Measurements from ENCODE around the gene PYGB. TPM values are rescaled to one million over a fixed set of nuclear protein-coding genes. Genes with fewer than 3 reads are reported as not detected.

The PYGB gene
- polyA plus RNA-seq, 1 experiment, result 68.8 TPM

DNA sequence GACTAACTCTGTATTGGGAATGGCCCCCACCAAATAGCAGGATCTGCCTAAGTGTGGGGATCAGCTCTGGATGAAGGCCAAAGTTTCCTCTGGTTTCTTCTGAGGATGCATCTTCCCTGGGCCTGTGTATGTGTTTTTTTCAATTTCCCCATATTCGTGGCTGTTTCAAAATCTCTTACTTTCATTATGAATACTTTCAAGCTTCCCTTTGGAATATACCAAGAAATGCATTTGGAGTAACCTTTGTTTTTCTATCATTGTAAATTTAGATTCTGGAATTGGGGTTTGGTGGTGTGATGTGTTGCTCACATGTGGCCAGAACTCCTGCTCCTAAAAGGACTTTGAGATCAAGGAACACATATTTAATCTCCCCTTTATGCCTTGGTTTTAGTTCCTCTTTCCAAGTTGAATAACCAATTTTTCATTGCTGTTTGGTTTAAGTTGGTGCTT lies 44.0 kb upstream of the PYGB start:
- POLR2A ChIA-PET, result no interaction called here
- CTCF ChIA-PET, result interaction anchor here (1.0 to 1.3 kb wide), 3 partner anchors 9 to 208 kb away, joined by 3 to 4 read pairs (median 3); partner anchors contain the start of gene ENTPD6
- no peaks in the 10 kb centered on the region; the same call in 1 of the 2 replicates for H3K36me3 ChIP-seq (ENCODE audit: control insufficient read depth, insufficient read depth, low read length)
- DNase-seq (ENCODE audit: low read depth), result no peak
- TF ChIP-seq, protein P1, sequence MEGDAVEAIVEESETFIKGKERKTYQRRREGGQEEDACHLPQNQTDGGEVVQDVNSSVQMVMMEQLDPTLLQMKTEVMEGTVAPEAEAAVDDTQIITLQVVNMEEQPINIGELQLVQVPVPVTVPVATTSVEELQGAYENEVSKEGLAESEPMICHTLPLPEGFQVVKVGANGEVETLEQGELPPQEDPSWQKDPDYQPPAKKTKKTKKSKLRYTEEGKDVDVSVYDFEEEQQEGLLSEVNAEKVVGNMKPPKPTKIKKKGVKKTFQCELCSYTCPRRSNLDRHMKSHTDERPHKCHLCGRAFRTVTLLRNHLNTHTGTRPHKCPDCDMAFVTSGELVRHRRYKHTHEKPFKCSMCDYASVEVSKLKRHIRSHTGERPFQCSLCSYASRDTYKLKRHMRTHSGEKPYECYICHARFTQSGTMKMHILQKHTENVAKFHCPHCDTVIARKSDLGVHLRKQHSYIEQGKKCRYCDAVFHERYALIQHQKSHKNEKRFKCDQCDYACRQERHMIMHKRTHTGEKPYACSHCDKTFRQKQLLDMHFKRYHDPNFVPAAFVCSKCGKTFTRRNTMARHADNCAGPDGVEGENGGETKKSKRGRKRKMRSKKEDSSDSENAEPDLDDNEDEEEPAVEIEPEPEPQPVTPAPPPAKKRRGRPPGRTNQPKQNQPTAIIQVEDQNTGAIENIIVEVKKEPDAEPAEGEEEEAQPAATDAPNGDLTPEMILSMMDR (IDR thresholded peaks at IDR 0.05; ENCODE audit: insufficient read depth, low read depth, low read length), result no peak
- H3K27me3 ChIP-seq (ENCODE audit: control insufficient read depth, insufficient read depth, low read length), result no peaks in the 10 kb centered on the region
- H3K4me3 ChIP-seq (ENCODE audit: low read depth, low read length), result no peak overlapping the region

DNA sequence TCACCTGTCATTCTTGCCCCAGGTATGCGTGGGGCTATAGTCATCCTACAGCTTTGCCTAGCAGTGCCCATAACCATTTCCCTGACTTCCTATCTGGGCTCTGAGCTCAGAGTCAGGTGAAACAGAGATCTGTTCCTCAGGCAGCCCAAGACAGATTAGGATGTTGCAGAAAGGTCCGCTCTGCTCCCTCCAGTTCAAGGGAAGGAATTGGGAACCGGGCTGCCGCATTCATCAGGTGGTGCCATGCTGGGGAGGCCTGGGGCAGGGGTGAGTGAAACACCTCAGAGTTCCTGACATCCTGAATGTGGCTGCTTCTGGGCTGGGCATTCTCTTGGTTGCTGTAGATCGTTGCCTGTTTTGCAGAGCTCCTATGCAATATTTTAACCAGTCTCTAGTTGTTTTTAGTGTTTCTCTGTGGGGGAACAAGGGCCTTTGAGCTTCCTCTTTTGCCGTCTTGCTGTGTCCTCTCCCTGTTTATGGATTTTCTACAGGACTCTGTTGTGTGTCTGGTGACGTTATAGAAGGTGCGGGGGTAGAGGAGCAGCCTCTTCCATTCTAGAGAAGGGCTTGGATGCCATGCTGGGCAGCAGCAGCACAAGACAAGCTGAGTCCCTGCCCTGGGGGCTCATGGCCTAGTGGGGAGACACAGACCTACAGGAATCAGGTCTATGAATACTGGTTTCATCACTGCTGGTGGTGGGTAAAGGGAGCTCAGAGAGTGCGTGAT lies 43.2 kb upstream of the PYGB start:
- ChIA-PET CTCF (interaction anchor here (0.8 kb wide), 1 partner anchor 42 kb away, joined by 4 read pairs; no protein-coding TSS in a partner anchor), POLR2A (no interaction called here)
- Histone ChIP-seq H3K27me3 (ENCODE audit: control insufficient read depth, insufficient read depth, low read length) (no peaks in the 10 kb centered on the region), H3K36me3 (ENCODE audit: control insufficient read depth, insufficient read depth, low read length) (no peaks in the 10 kb centered on the region; the same call in 1 of the 2 replicates), H3K4me3 (ENCODE audit: low read depth, low read length) (no peak overlapping the region)
- no peak for DNase-seq (ENCODE audit: low read depth)
- TF ChIP-seq, protein P1 (IDR thresholded peaks at IDR 0.05; ENCODE audit: insufficient read depth, low read depth, low read length), result no peak

DNA sequence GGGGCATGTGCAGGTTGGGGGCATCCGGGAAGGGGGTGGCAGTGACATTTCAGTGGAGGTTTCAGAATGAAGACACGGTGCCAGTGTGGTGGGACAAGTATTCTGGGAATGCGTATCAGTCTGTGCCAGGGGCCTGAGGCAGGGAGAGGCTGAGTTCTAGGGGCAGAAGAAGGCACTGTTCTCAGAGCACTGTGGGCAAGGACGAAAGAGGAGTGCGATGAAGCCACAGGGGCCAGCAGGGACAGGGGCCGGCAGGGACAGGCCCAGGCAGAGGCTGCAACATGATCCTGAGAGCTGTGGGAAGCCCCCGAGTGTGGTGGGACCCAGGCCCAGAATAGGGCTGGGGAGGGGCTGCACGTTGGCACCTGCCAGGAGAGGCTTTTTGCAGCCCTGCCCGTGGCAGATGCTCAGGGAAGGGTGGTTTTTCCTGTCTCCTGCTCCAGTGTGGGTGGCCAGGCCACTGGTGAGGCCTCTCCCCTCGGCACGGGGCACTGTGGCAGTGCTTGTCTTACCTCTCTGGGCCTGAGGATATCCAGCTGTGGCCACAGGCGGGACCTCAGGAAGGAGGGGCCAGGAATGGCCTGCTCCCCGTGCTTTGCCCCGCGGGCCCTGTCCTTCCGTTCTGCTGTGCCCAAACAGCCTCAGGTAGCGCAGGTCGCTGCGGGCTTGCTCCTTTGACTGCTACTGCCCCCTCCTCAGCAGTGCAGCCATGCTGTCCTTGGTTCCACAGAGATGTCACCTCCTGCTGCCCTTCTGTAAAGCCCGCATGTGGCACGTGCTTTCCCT lies 42.4 kb upstream of the PYGB start:
- TF ChIP-seq, protein P1 (IDR thresholded peaks at IDR 0.05; ENCODE audit: insufficient read depth, low read depth, low read length), result no peak
- Histone ChIP-seq H3K27me3 (ENCODE audit: control insufficient read depth, insufficient read depth, low read length) (no peaks in the 10 kb centered on the region), H3K4me3 (ENCODE audit: low read depth, low read length) (no peak overlapping the region), H3K36me3 (ENCODE audit: control insufficient read depth, insufficient read depth, low read length) (no peaks in the 10 kb centered on the region; the same call in 1 of the 2 replicates)
- DNase-seq (ENCODE audit: low read depth), result no peak
- CTCF ChIA-PET, result interaction anchor here (0.8 to 1.5 kb wide), 2 partner anchors 41 kb away, joined by 4 read pairs; no protein-coding TSS in a partner anchor
- POLR2A ChIA-PET, result no interaction called here

DNA sequence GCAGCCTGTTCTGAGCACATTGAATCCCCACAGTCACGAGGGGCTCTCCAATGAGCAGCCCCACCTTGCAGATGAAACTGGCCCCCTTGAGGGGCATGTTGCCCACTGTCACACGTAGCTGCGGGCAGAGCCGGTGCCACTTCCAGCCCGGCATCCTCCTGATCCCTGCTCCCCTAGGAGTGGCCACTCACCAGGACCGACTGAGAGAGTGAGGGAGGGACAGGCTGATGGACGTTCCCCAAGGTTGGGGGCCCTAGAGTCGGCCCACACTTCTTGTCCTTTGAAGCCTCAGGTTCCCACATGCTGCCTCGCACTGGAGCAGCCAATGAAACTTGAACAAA lies 41.9 kb upstream of the PYGB start:
- Histone ChIP-seq H3K27me3 (ENCODE audit: control insufficient read depth, insufficient read depth, low read length) (no peaks in the 10 kb centered on the region), H3K4me3 (ENCODE audit: low read depth, low read length) (no peak overlapping the region), H3K36me3 (ENCODE audit: control insufficient read depth, insufficient read depth, low read length) (no peaks in the 10 kb centered on the region; the same call in 1 of the 2 replicates)
- POLR2A ChIA-PET, result no interaction called here
- DNase-seq (ENCODE audit: low read depth), result no peak
- CTCF ChIA-PET, result interaction anchor here (1.5 to 1.9 kb wide), 2 partner anchors 16 to 40 kb away, joined by 4 to 5 read pairs; no protein-coding TSS in a partner anchor
- TF ChIP-seq, protein P1 (IDR thresholded peaks at IDR 0.05; ENCODE audit: insufficient read depth, low read depth, low read length), result no peak

DNA sequence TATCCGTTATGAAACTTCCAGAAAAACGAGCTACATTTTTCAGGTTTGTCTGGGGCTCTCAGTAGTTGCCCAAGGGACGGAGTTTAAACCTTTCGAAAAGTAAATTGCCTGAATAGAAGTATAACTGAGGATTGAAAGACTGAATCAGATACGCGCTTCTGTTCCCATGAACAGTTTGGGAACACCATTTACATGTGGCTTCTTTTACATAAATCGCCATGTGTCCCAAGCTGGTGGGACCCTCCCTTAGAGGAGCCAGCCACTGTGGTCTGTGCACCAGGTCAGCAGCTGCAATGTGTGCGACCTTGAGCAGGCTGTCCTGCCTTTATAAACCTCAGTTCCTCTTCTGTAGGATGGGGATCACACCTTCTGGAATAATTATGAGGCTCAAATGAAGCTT lies 41.3 kb upstream of the PYGB start:
- ChIA-PET POLR2A (no interaction called here), CTCF (interaction anchor here (1.5 to 1.9 kb wide), 2 partner anchors 15 to 40 kb away, joined by 4 to 5 read pairs; no protein-coding TSS in a partner anchor)
- TF ChIP-seq, protein P1 (IDR thresholded peaks at IDR 0.05; ENCODE audit: insufficient read depth, low read depth, low read length), result no peak
- Histone ChIP-seq H3K4me3 (ENCODE audit: low read depth, low read length) (no peak overlapping the region), H3K36me3 (ENCODE audit: control insufficient read depth, insufficient read depth, low read length) (peaks cover 4% of the 10 kb centered on the region), H3K27me3 (ENCODE audit: control insufficient read depth, insufficient read depth, low read length) (no peaks in the 10 kb centered on the region)
- DNase-seq (ENCODE audit: low read depth), result no peak

Measured in BJ (cell line).